Stomach (tissue), 9 donors: ENCODE measurements around the gene SC5D. TPM values are rescaled to one million over a fixed set of nuclear protein-coding genes. Genes with fewer than 3 reads are reported as not detected.
A peak's percentile ranks its signal among the peaks of the same experiment; 100 is the strongest.

Experiments used
- DNase-seq, 2 donors: peaks; one replicate each; pipeline versions ENCODE4 v3.0.0 to v3.0.0-alpha.2; 2013 to 2019
- H3K27ac ChIP-seq, 5 donors: fragments of 200-600 bp in 4 of 5; sonication (generic) in 4 of 5; one replicate each; pipeline ENCODE4 v1.5.1; 2013 to 2019; ENCODE audit warnings: mild to moderate bottlenecking in 1 of 5, moderate library complexity in 1 of 5
- H3K27me3 ChIP-seq, 3 donors: fragments of 200-600 bp; sonication (generic); one replicate each; pipeline ENCODE4 v1.5.1; 2017 to 2019; ENCODE audit warnings: mixed run types in 1 of 3
- H3K36me3 ChIP-seq, 4 donors: fragments of 200-600 bp; sonication (generic); 1 replicate in 3 of 4; 2 replicates in 1 of 4; pipeline ENCODE4 v1.5.1; 2016 to 2019
- H3K4me1 ChIP-seq, 4 donors: fragments of 200-600 bp; sonication (generic); one replicate each; pipeline ENCODE4 v1.5.1; 2016 to 2019
- H3K4me3 ChIP-seq, 4 donors: fragments of 200-600 bp; sonication (generic) in 3 of 4; one replicate each; pipeline ENCODE4 v1.5.1; 2016 to 2019; ENCODE audit warnings: mild to moderate bottlenecking in 1 of 4
- H3K9me3 ChIP-seq, 4 donors: fragments of 200-600 bp; sonication (generic); one replicate each; pipeline ENCODE4 v1.5.1; 2016 to 2019
- CTCF ChIP-seq, 7 experiments: fragments of 450-650 bp in 4 of 7; fragments of 200-600 bp in 3 of 7; sonication (generic) in 3 of 7; IDR thresholded peaks; one replicate each; pipeline ENCODE4 v1.5.1; 2016 to 2019; ENCODE audit warnings: antibody characterized with exemption in 7 of 7, control low read depth in 2 of 7, mild to moderate bottlenecking in 1 of 7
- EP300 ChIP-seq: sonication (generic); formaldehyde crosslinking; IDR thresholded peaks from one replicate; pipeline ENCODE4 v1.6.1; 2017; ENCODE audit warnings: antibody characterized with exemption
- POLR2A ChIP-seq, 4 donors: fragments of 450-650 bp; IDR thresholded peaks; one replicate each; pipeline ENCODE4 v1.6.1; 2016; ENCODE audit warnings: antibody characterized with exemption in 4 of 4, control low read depth in 2 of 4, mild to moderate bottlenecking in 1 of 4, moderate library complexity in 1 of 4
- POLR2AphosphoS5 ChIP-seq, 3 donors: sonication (generic); formaldehyde crosslinking; IDR thresholded peaks; one replicate each; pipeline ENCODE4 v1.6.1; 2016; ENCODE audit warnings: antibody characterized with exemption in 3 of 3
- WGBS, 5 donors: extraction: QIAGEN DNeasy Blood & Tissue Kit in 3 of 5; methylation state at CpG; one replicate each; pipeline versions ENCODE4 v1.1.5 to v1.1.7; 2013 to 2018; 5-methylcytosine and 5-hydroxymethylcytosine counted together
- intact Hi-C: fragments of 100-400 bp; cut with DNase I; formaldehyde crosslinking; loops from one replicate; pipeline ENCODE4 v1.15.1; 2023; ENCODE audit warnings: low total_unique reads
- polyA plus RNA-seq, 3 donors: library from polyadenylated mRNA; stranded (reverse); fragments of 200-250 nt; gene quantifications; one replicate each; pipeline ENCODE4 v1.2.3, GENCODE V29; 2013
- total RNA-seq, 5 donors: library from RNA; depleted of rRNA; stranded (reverse); fragments of >200 nt; gene quantifications; one replicate each; pipeline versions ENCODE4 v1.1.0 to v1.2.3, GENCODE V29; 2014 to 2016
- donor health status: healthy with polysubstance abuse.
- donor health status: Bipolar disorder and iron deficiency.
- donor health status: healthy.

Gene SC5D
- total and polyA plus RNA-seq, 8 donors, result 8.2 to 129 (median 16.6) TPM

GRCh38 chr11:121246769-121247035, 45.9 kb upstream of the SC5D start:
- Histone ChIP-seq H3K4me1 (peaks cover 0 to 9% (median 0%) of the 10 kb centered on the region in 4 donors), H3K4me3 (no peak overlapping the region), H3K27ac (no peak overlapping the region), H3K36me3 (no peaks in the 10 kb centered on the region), H3K9me3 (no peaks in the 10 kb centered on the region), H3K27me3 (peaks cover 0 to 2% (median 0%) of the 10 kb centered on the region in 3 donors)
- TF ChIP-seq POLR2A (IDR thresholded peaks at IDR 0.05) (no peak), CTCF (IDR thresholded peaks at IDR 0.05) (no peak), EP300 (no peak), POLR2AphosphoS5 (IDR thresholded peaks at IDR 0.05) (no peak)
- intact Hi-C loops, result loop anchor here (5.0 kb wide), 1 partner anchor 346 kb away; no protein-coding TSS in a partner anchor
- 71 to 89% (median 78%) methylated on average over 3 of the region's 3 CpGs for WGBS, 5 donors
- no peak for DNase-seq

DNA sequence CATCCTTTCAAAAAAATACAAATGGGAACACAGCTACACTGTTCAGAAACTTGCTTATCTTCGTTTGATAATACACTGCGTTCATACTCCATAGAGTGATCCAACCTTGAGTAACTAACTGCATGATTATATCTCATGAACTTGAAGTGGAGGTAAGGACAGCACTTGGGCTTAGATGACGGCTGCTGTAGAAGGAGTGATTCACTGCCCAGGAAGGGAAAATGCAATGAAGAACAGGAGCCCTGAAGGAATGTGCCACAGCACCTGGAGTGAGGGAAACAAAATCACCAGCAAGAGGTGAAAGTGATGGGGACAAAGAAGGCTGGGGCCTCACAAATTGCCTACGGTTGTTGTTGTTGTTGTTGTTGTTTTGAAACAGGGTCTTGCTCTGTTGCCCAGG, 44.1 kb upstream of the SC5D start:
- H3K36me3 ChIP-seq, result no peaks in the 10 kb centered on the region
- intact Hi-C loops, result loop anchor here (5.0 kb wide), 1 partner anchor 344 kb away; no protein-coding TSS in a partner anchor
- peaks cover 0 to 9% (median 0%) of the 10 kb centered on the region in 4 donors for H3K4me1 ChIP-seq
- H3K9me3 ChIP-seq, result no peaks in the 10 kb centered on the region
- no peak overlapping the region for H3K4me3 ChIP-seq
- DNase-seq, result no peak
- TF ChIP-seq POLR2AphosphoS5 (IDR thresholded peaks at IDR 0.05) (no peak), POLR2A (IDR thresholded peaks at IDR 0.05) (no peak), EP300 (no peak)
- no peaks in the 10 kb centered on the region for H3K27me3 ChIP-seq
- 52 to 74% (median 62%) methylated on average over 4 of the region's 4 CpGs for WGBS, 5 donors
- no peak overlapping the region for H3K27ac ChIP-seq

DNA sequence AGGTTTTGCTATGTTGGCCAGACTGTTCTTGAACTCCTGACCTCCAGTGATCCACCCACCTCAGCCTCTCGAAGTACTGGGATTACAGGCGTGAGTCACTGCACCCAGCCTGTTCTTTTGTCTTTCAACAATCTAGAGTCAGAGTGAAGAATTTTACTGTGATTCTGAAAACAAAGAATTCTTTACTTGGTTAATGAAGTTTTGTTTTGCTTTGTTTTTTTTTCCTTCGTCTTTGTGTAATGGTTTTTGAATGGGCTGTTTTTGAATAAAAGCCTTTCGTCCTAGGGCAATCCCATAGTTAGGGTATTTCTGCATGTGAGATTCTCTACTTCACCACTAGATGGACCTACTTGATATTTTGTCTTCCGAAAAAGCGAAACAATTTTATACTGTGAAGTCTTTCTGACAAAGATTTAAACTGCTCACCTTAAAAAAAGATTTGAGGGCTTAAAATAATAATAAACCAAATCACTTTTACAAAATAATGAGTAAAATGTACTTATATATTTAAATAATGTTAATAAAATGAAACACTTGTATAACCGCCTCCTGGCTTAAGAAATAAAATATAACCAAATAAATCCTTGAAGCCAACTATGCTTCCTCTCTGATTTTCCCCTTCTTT, 43.4 kb upstream of the SC5D start:
- peak in 5 of 7 experiments; percentile 65 to 81 (median 78) for TF ChIP-seq CTCF (IDR thresholded peaks at IDR 0.05)
- no peak for TF ChIP-seq EP300
- intact Hi-C loops, result loop anchor here (5.0 kb wide), 1 partner anchor 343 kb away; no protein-coding TSS in a partner anchor
- WGBS, 5 donors, result 27 to 29% (median 28%) methylated on average over 7 of the region's 7 CpGs
- no peaks in the 10 kb centered on the region for H3K27me3 ChIP-seq
- DNase-seq, result peak in 1 of 2 donors; percentile 46
- no peaks in the 10 kb centered on the region for H3K9me3 ChIP-seq
- peaks cover 0 to 9% (median 0%) of the 10 kb centered on the region in 4 donors for H3K4me1 ChIP-seq
- H3K27ac ChIP-seq, result no peak overlapping the region
- no peak overlapping the region for H3K4me3 ChIP-seq
- no peaks in the 10 kb centered on the region for H3K36me3 ChIP-seq

GRCh38 chr11:121250843-121251242, 41.7 kb upstream of the SC5D start:
- H3K27ac ChIP-seq, result no peak overlapping the region
- DNase-seq, result no peak

More at GRCh38 chr11:121250843-121251242, 41.7 kb upstream of the SC5D start:
- Histone ChIP-seq H3K9me3 (no peaks in the 10 kb centered on the region), H3K4me3 (no peak overlapping the region), H3K4me1 (peaks cover 0 to 9% (median 0%) of the 10 kb centered on the region in 4 donors), H3K27me3 (no peaks in the 10 kb centered on the region), H3K36me3 (no peaks in the 10 kb centered on the region)
- WGBS, 5 donors, result 84 to 99% (median 89%) methylated on average over 4 of the region's 4 CpGs
- TF ChIP-seq POLR2AphosphoS5 (IDR thresholded peaks at IDR 0.05) (no peak), CTCF (IDR thresholded peaks at IDR 0.05) (no peak), EP300 (no peak), POLR2A (IDR thresholded peaks at IDR 0.05) (no peak)
- intact Hi-C loops, result no loop called here
